K562 (cell line): ENCODE measurements around the gene TBC1D7. TPM values are rescaled to one million over a fixed set of nuclear protein-coding genes. Genes with fewer than 3 reads are reported as not detected.

Source experiments
- BRD9 ChIP-seq: fragments of 450-650 bp; IDR thresholded peaks from 2 replicates; pipeline ENCODE4 v1.6.1; 2018; ENCODE audit warnings: low read depth; ENCODE audit not compliant: partially characterized antibody
- CEBPB ChIP-seq: fragments of 450-650 bp; IDR thresholded peaks from 2 replicates; pipeline ENCODE4 v1.6.1; 2016; ENCODE audit warnings: missing genetic modification characterization, missing compliant biosample characterization
- DIDO1 ChIP-seq: fragments of 450-650 bp; IDR thresholded peaks from 2 replicates; pipeline ENCODE4 v1.6.1; 2016; ENCODE audit warnings: low read depth, missing biosample characterization, missing genetic modification characterization
- DPF2 ChIP-seq: fragments of 450-650 bp; IDR thresholded peaks from 2 replicates; pipeline ENCODE4 v1.6.1; 2016
- HNRNPUL1 ChIP-seq: fragments of 200-400 bp; formaldehyde crosslinking; IDR thresholded peaks from 2 replicates; pipeline ENCODE4 v1.6.1; 2017; ENCODE audit warnings: low read length
- ILK ChIP-seq: fragments of 450-650 bp; IDR thresholded peaks from 2 replicates; pipeline ENCODE4 v1.6.1; 2016; ENCODE audit warnings: missing genetic modification characterization, low read depth, mild to moderate bottlenecking, missing compliant biosample characterization, moderate library complexity, borderline replicate concordance
- MYNN ChIP-seq, 2 experiments: sonication (generic); formaldehyde crosslinking in 1 of 2; IDR thresholded peaks; 2 replicates each; pipeline versions ENCODE4 v1.5.0 to v1.6.1; 2016 to 2020; ENCODE audit warnings: antibody characterized with exemption in 1 of 2, missing genetic modification reagents in 1 of 2
- RAD21 ChIP-seq, 2 experiments: fragments of 250-450 bp in 1 of 2; fragments of 450-650 bp in 1 of 2; sonication (Bioruptor Pico) in 1 of 2; formaldehyde crosslinking in 1 of 2; IDR thresholded peaks in 1 of 2; conservative IDR thresholded peaks in 1 of 2; 2 replicates each; pipeline versions ENCODE4 v1.4.0 to v1.8.0; 2020 to 2022; ENCODE audit warnings: mild to moderate bottlenecking in 2 of 2, moderate library complexity in 1 of 2
- RNF2 ChIP-seq: sonication (generic); IDR thresholded peaks from 2 replicates; pipeline ENCODE4 v1.6.1; 2016
- TEAD4 ChIP-seq, 2 experiments: sonication (generic) in 1 of 2; formaldehyde crosslinking in 1 of 2; IDR thresholded peaks; 2 replicates each; pipeline versions ENCODE4 v1.6.1 to v1.8.0; 2012 to 2022; ENCODE audit warnings: borderline replicate concordance in 1 of 2, inconsistent platforms in 1 of 2, low read length in 1 of 2, mild to moderate bottlenecking in 1 of 2, missing genetic modification reagents in 1 of 2
- THRAP3 ChIP-seq: fragments of 450-650 bp; IDR thresholded peaks from 2 replicates; pipeline ENCODE4 v1.6.1; 2016; ENCODE audit warnings: mild to moderate bottlenecking, inconsistent platforms, borderline replicate concordance
- TSC22D4 ChIP-seq: fragments of 450-650 bp; IDR thresholded peaks from 2 replicates; pipeline ENCODE4 v1.6.1; 2016; ENCODE audit warnings: missing genetic modification characterization, missing biosample characterization, control low read depth
- ZKSCAN8 ChIP-seq: fragments of 200-800 bp; sonication (Bioruptor generic); IDR thresholded peaks from 2 replicates; pipeline ENCODE4 v1.6.1; 2016; ENCODE audit warnings: missing genetic modification characterization, missing compliant biosample characterization
- polyA plus RNA-seq, 8 experiments: library from polyadenylated mRNA; depleted of rRNA in 4 of 8; stranded (reverse) in 5 of 8; unstranded in 3 of 8; fragments of >200 nt; fragmentation: Nextera tagmentation in 2 of 8; fragmentation: Illumina TruSeq in 1 of 8; extraction: Ambion mirVana in 2 of 8; extraction: Trizol in 1 of 8; gene quantifications; 2 replicates each; pipeline versions ENCODE4 v1.2.1 to v1.2.3, GENCODE V29; 2011 to 2014; ENCODE audit warnings: inconsistent platforms in 1 of 8, missing spikeins in 1 of 8
- total RNA-seq, 7 experiments: library from RNA; depleted of rRNA in 6 of 7; stranded (reverse); fragments of >200 nt in 6 of 7; fragmentation: Illumina TruSeq in 2 of 7; extraction: Trizol in 2 of 7; gene quantifications; 2 replicates each; pipeline versions ENCODE4 v1.2.1 to v1.2.3, GENCODE V29; 2011 to 2021; ENCODE audit warnings: low replicate concordance in 1 of 7
- TF ChIP-seq, protein P1 (sequence below): IDR thresholded peaks from 2 replicates; pipeline ENCODE4 v1.6.1; 2012; ENCODE audit warnings: low read depth, low read length, improper control_type of control experiment, borderline replicate concordance
- TF ChIP-seq, protein P2 (sequence below): fragments of 250-450 bp; sonication (Bioruptor Pico); IDR thresholded peaks from 2 replicates; pipeline ENCODE4 v1.8.0; 2021; ENCODE audit warnings: moderate library complexity, mild to moderate bottlenecking, inconsistent platforms
- TF ChIP-seq, protein P3 (sequence below), 2 experiments: fragments of 250-450 bp in 1 of 2; fragments of 450-650 bp in 1 of 2; sonication (Bioruptor Pico) in 1 of 2; IDR thresholded peaks; 2 replicates each; pipeline versions ENCODE4 v1.6.1 to v1.8.0; 2016 to 2021; ENCODE audit warnings: mild to moderate bottlenecking in 2 of 2, moderate library complexity in 2 of 2, missing compliant biosample characterization in 1 of 2, missing genetic modification characterization in 1 of 2
- TF ChIP-seq, protein P4 (sequence below): fragments of 450-650 bp; formaldehyde crosslinking; IDR thresholded peaks from 2 replicates; pipeline ENCODE4 v1.4.0; 2020; ENCODE audit warnings: mild to moderate bottlenecking, moderate library complexity

The TBC1D7 gene
- total and polyA plus RNA-seq, 9 of the 15 experiments (the other 6 are each of a cell fraction or from before 2014, with no cell fraction given): 49.4 to 107 (median 61.1) TPM

DNA sequence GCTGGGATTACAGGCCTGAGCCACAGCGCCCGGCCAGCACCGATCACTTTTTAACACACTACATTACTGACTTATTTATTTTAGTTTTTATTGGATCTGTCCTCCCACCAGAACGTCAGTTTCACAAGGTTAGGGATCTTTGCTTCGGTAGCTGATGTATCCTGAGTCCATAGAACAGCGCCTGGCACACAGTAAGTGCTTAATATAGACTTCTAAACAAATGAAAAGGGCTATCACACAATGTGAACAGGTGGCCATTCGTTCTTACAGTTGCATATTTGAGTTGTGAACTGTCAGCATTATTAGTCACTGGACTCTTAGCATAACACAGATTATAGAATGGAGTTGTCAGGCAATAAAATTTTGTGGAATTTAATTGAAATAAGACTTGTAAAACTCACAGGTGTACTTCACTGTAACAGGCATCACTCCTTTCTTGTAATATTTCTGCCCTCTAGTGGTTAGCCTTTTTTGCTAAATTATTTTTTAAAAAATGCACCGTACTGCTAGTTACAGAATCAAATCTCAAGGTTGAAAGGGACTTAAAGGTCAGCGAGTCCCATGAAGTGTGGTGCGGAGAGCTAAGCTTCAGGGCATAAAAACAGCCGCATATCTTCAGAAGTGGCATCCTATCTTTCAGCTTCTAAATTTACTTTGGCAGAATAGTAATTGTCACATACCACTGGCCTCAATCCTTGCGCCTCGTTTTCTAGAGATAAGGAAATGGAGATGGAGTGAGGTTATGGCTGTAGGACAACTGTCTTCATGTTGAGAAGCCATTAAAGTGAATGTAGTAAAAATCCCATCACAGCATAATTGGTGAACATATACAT is 3.4 kb upstream of the TBC1D7 start (continued):
- TF ChIP-seq, protein P1, sequence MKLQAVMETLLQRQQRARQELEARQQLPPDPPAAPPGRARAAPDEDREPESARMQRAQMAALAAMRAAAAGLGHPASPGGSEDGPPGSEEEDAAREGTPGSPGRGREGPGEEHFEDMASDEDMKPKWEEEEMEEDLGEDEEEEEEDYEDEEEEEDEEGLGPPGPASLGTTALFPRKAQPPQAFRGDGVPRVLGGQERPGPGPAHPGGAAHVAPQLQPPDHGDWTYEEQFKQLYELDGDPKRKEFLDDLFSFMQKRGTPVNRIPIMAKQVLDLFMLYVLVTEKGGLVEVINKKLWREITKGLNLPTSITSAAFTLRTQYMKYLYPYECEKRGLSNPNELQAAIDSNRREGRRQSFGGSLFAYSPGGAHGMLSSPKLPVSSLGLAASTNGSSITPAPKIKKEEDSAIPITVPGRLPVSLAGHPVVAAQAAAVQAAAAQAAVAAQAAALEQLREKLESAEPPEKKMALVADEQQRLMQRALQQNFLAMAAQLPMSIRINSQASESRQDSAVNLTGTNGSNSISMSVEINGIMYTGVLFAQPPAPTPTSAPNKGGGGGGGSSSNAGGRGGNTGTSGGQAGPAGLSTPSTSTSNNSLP: 0 out of 2 replicates have a peak, but pooled peaks have one; percentile 35
- TF ChIP-seq THRAP3: no peak
- TF ChIP-seq MYNN (IDR thresholded peaks at IDR 0.05): no peak
- no peak for TF ChIP-seq MYNN (CRISPR knock-in tag; IDR thresholded peaks at IDR 0.05)
- TF ChIP-seq CEBPB (tag): no peak
- TF ChIP-seq, protein P2, sequence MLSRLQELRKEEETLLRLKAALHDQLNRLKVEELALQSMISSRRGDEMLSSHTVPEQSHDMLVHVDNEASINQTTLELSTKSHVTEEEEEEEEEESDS (CRISPR knock-in tag): no peak
- no peak for TF ChIP-seq RNF2
- no peak for TF ChIP-seq TSC22D4 (tag)
- no peak for TF ChIP-seq ILK (tag)
- TF ChIP-seq DPF2: 0 out of 2 replicates have a peak, but pooled peaks have one; percentile 12
- TF ChIP-seq ZKSCAN8: peak; percentile 26; the same call in 1 of the 2 replicates
- TF ChIP-seq BRD9: peak; percentile 54
- TF ChIP-seq HNRNPUL1: no peak
- no peak for TF ChIP-seq TEAD4 (IDR thresholded peaks at IDR 0.05; ENCODE audit: low read length)
- no peak for TF ChIP-seq TEAD4 (CRISPR knock-in tag; IDR thresholded peaks at IDR 0.05; ENCODE audit: borderline replicate concordance)
- TF ChIP-seq RAD21 (CRISPR knock-in tag; conservative IDR thresholded peaks at IDR 0.05 in 1 of 2, IDR thresholded peaks at IDR 0.05 in 1 of 2): peak; percentile 91 to 96
- TF ChIP-seq, protein P3, sequence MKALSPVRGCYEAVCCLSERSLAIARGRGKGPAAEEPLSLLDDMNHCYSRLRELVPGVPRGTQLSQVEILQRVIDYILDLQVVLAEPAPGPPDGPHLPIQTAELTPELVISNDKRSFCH (CRISPR knock-in tag; IDR thresholded peaks at IDR 0.05): no peak
- TF ChIP-seq, protein P3 (tag; IDR thresholded peaks at IDR 0.05): peak; percentile 57; the same call in 1 of the 2 replicates
- TF ChIP-seq DIDO1 (tag): no peak
- TF ChIP-seq, protein P4, sequence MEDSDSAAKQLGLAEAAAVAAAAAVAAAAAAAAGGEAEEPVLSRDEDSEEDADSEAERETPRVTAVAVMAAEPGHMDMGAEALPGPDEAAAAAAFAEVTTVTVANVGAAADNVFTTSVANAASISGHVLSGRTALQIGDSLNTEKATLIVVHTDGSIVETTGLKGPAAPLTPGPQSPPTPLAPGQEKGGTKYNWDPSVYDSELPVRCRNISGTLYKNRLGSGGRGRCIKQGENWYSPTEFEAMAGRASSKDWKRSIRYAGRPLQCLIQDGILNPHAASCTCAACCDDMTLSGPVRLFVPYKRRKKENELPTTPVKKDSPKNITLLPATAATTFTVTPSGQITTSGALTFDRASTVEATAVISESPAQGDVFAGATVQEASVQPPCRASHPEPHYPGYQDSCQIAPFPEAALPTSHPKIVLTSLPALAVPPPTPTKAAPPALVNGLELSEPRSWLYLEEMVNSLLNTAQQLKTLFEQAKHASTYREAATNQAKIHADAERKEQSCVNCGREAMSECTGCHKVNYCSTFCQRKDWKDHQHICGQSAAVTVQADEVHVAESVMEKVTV (CRISPR knock-in tag): peak; percentile 68; the same call in 1 of the 2 replicates
